ENCODE data around the gene GXYLT1. TPM values are rescaled to one million over a fixed set of nuclear protein-coding genes. Genes with fewer than 3 reads are reported as not detected.
A peak's percentile ranks its signal among the peaks of the same experiment; 100 is the strongest.

Gene GXYLT1
- 6.4 and 19.2 TPM in 2 replicates for total RNA-seq (2011; cell fraction: chromatin; rRNA removed; ENCODE audit: low replicate concordance)
- 2.7 and 3.2 TPM in 2 replicates for total RNA-seq (2011; cell fraction: nucleolus; rRNA removed)
- 8.8 and 15.0 TPM in 2 replicates for total RNA-seq (2011; cell fraction: nucleoplasm; rRNA removed)
- 4.7 and 5.5 TPM in 2 replicates for total RNA-seq (2014; rRNA removed)
- 4.8 and 5.4 TPM in 2 replicates for total RNA-seq (2014; rRNA removed; fragmentation: Illumina TruSeq; extraction: Trizol)
- total RNA-seq (2015; rRNA removed; fragmentation: Illumina TruSeq; extraction: Trizol), result 4.6 TPM in 2 replicates
- 4.7 and 6.8 TPM in 2 replicates for total RNA-seq (2021)
- 5.4 and 9.3 TPM in 2 replicates for polyA plus RNA-seq (2011; rRNA removed)
- polyA plus RNA-seq (2011; cell fraction: cytosol; rRNA removed), result 1.4 and 2.4 TPM in 2 replicates
- polyA plus RNA-seq (2011; cell fraction: nucleus; rRNA removed), result 2.1 and 2.3 TPM in 2 replicates
- polyA plus RNA-seq (2012), result 5.2 and 5.9 TPM in 2 replicates
- polyA plus RNA-seq (2014; fragmentation: Illumina TruSeq; extraction: Trizol), result 6.3 and 7.0 TPM in 2 replicates
- polyA plus RNA-seq (2014; fragmentation: Nextera tagmentation; extraction: Ambion mirVana), result 1 to 10 TPM; 1.4 to 1.7 TPM
- polyA plus RNA-seq (2014; rRNA removed), result 4.5 and 5.5 TPM in 2 replicates
- polyA minus RNA-seq (2011; rRNA and poly(A)+ RNA removed), result 10.5 and 14.0 TPM in 2 replicates
- 5.0 and 6.3 TPM in 2 replicates for polyA minus RNA-seq (2011; cell fraction: cytosol; rRNA and poly(A)+ RNA removed)
- 3.2 and 4.4 TPM in 2 replicates for polyA minus RNA-seq (2011; cell fraction: nucleus; rRNA and poly(A)+ RNA removed)
- percentile 73 among the genes with signal in this experiment for Bru-seq, nascent RNA
- percentile 77 among the genes with signal in this experiment for BruChase-seq, experiment 1, labeled RNA remaining after a 2-hour chase
- percentile 75 among the genes with signal in this experiment for BruChase-seq, experiment 2, labeled RNA remaining after a 6-hour chase
- long read RNA-seq, experiment 1, full-length matches to known transcripts, result 23 of 33 reads
- long read RNA-seq, experiment 1, partial matches to known transcripts, result 2 of 33 reads
- long read RNA-seq, experiment 1, other reads (novel, unspliced or antisense), result 8 of 33 reads
- long read RNA-seq, experiment 2, full-length matches to known transcripts, result 1 of 8 reads
- long read RNA-seq, experiment 2, partial matches to known transcripts, result 3 of 8 reads
- long read RNA-seq, experiment 2, other reads (novel, unspliced or antisense), result 4 of 8 reads
- long read RNA-seq, experiment 3, partial matches to known transcripts, result 1 of 2 reads
- long read RNA-seq, experiment 3, other reads (novel, unspliced or antisense), result 0 of 2 reads

GRCh38 chr12:42144408-42145196, at the start of gene GXYLT1:
Gene GXYLT1, minus strand, starts transcription at chr12:42144874. Its CDS starts 228 bp downstream, at chr12:42144646.
- intact Hi-C loops (cut with micrococcal nuclease), result loop anchor here (2.0 to 5.0 kb wide), 3 partner anchors 47 to 182 kb away; partner anchors contain the start of genes PPHLN1, YAF2 and ZCRB1
- no peaks in the 10 kb centered on the region for H3K27me3 ChIP-seq (ENCODE audit: control insufficient read depth in 2 of 2, insufficient read depth in 2 of 2, low read length in 2 of 2)
- H3K9me1 ChIP-seq (ENCODE audit: control insufficient read depth, insufficient read depth, low read length), result no peaks in the 10 kb centered on the region
- ChIA-PET POLR2A (interaction anchor here (0.6 to 1.3 kb wide), 3 partner anchors 10 to 577 kb away, joined by 3 to 9 read pairs (median 3); no protein-coding TSS in a partner anchor), CTCF (ENCODE audit: low intra/inter-chr PET ratio) (no interaction called here)
- peaks cover 13% of the 10 kb centered on the region for H4K20me1 ChIP-seq (replicated peaks; ENCODE audit: control insufficient read depth, insufficient read depth, low read length)
- peak within 1 kb of the TSS; percentile 78 to 94 for H3K9ac ChIP-seq (ENCODE audit: insufficient read depth in 1 of 2, low read depth in 2 of 2, low read length in 2 of 2)
- H3K27ac ChIP-seq (ENCODE audit: extremely low read depth, low read depth, low read length), result peak within 1 kb of the TSS; percentile 74
- peak within 1 kb of the TSS; percentile 67 for H3K4me3 ChIP-seq
- ATAC-seq (peak; percentile 96), FAIRE-seq (peak; percentile 83), DNase-seq (ENCODE audit: extremely low read depth in 1 of 4, low spot score in 3 of 4) (peak; percentile 92 to 95 (median 94))
- WGBS (ENCODE audit: insufficient coverage, low coverage, missing lambda C conversion rate), result 2% methylated on average over 63 of the region's 106 CpGs
- H3K4me2 ChIP-seq (ENCODE audit: insufficient read depth, low read length), result peak within 1 kb of the TSS; percentile 84
- no peaks in the 10 kb centered on the region for H3K9me3 ChIP-seq (replicated peaks; ENCODE audit: control insufficient read depth, insufficient read depth, low read depth, low read length)
- BruUV-seq (replicated peaks), result no TSS peak
- H2AFZ ChIP-seq (ENCODE audit: low read depth, low read length), result peak within 1 kb of the TSS; percentile 98
- H3K4me1 ChIP-seq (replicated peaks in 1 of 2; ENCODE audit: control insufficient read depth in 2 of 2, insufficient read depth in 2 of 2, low read length in 2 of 2), result peaks cover 13 to 23% of the 10 kb centered on the region in 2 experiments; a peak in 4 of 5 replicates
- H3K79me2 ChIP-seq (ENCODE audit: control insufficient read depth, insufficient read depth, low read length), result peaks cover 22% of the 10 kb centered on the region
- H3K36me3 ChIP-seq (ENCODE audit: control insufficient read depth, insufficient read depth, low read length), result no peaks in the 10 kb centered on the region
- in situ Hi-C loops (cut with MboI), result loop anchor here (25.0 kb wide), 1 partner anchor 418 kb away; no protein-coding TSS in a partner anchor
- TF ChIP-seq SMAD4 (CRISPR knock-in tag; conservative IDR thresholded peaks at IDR 0.05) (peak; percentile 74), BRCA1 (IDR thresholded peaks at IDR 0.05) (no peak), BRCA1 (CRISPR knock-in tag; IDR thresholded peaks at IDR 0.05) (no peak), GABPB1 (CRISPR knock-in tag; IDR thresholded peaks at IDR 0.05) (peak; percentile 77; the same call in 1 of the 2 replicates), RBFOX2 (IDR thresholded peaks at IDR 0.05; ENCODE audit: low read depth, low read length) (peak; percentile 94), EGR1 (conservative IDR thresholded peaks at IDR 0.05) (peak; percentile 93), MTF1 (CRISPR knock-in tag; IDR thresholded peaks at IDR 0.05; ENCODE audit: borderline replicate concordance) (no peak), NR4A1 (CRISPR knock-in tag; IDR thresholded peaks at IDR 0.05) (0 out of 2 replicates have a peak, but pooled peaks have one; percentile 73), NR4A1 (tag; IDR thresholded peaks at IDR 0.05) (no peak), FUS (optimal IDR thresholded peaks at IDR 0.05; ENCODE audit: low read depth, low read length) (peak; percentile 20), HMGN3 (IDR thresholded peaks at IDR 0.05; ENCODE audit: borderline replicate concordance, extremely low read depth, insufficient read length, low read depth, low read length) (peak; percentile 65), EP400 (IDR thresholded peaks at IDR 0.05) (peak; percentile 30; the same call in 1 of the 2 replicates), RBM34 (IDR thresholded peaks at IDR 0.05; ENCODE audit: borderline replicate concordance, insufficient read depth, low read length) (0 out of 2 replicates have a peak, but pooled peaks have one; percentile 71), ZNF436 (CRISPR knock-in tag; IDR thresholded peaks at IDR 0.05) (no peak), JUND (IDR thresholded peaks at IDR 0.05; ENCODE audit: borderline replicate concordance, low read depth, low read length) (peak; percentile 62; the same call in 1 of the 2 replicates), JUND (tag; IDR thresholded peaks at IDR 0.05; ENCODE audit: borderline replicate concordance, low read depth, low read length) (no peak; the same call in 2 of the 3 replicates)
